Esophagus muscularis mucosa (tissue), 4 donors: ENCODE data around the gene GNG12. TPM values are rescaled to one million over a fixed set of nuclear protein-coding genes. Genes with fewer than 3 reads are reported as not detected.

Experiments
- DNase-seq: peaks from one replicate; pipeline ENCODE4 v3.0.0-alpha.2; 2017; ENCODE audit errors: extremely low spot score
- H3K27ac ChIP-seq, 4 donors: fragments of 200-600 bp; sonication (generic); replicated peaks in 1 of 4; 1 replicate in 3 of 4; 2 replicates in 1 of 4; pipeline ENCODE4 v1.5.1; 2016 to 2019; ENCODE audit warnings: mild to moderate bottlenecking in 1 of 4
- H3K27me3 ChIP-seq, 4 donors: fragments of 200-600 bp; sonication (generic); one replicate each; pipeline versions ENCODE4 v1.5.1 to v1.6.0; 2016 to 2019
- H3K36me3 ChIP-seq, 4 donors: fragments of 200-600 bp; sonication (generic); one replicate each; pipeline ENCODE4 v1.5.1; 2016 to 2019
- H3K4me1 ChIP-seq, 4 donors: fragments of 200-600 bp; sonication (generic); one replicate each; pipeline ENCODE4 v1.5.1; 2016 to 2019
- H3K4me3 ChIP-seq, 4 donors: fragments of 200-600 bp; sonication (generic); 1 replicate in 2 of 4; 2 replicates in 2 of 4; pipeline ENCODE4 v1.5.1; 2016 to 2019; ENCODE audit warnings: mild to moderate bottlenecking in 4 of 4, moderate library complexity in 1 of 4
- H3K9me3 ChIP-seq, 4 donors: fragments of 200-600 bp; sonication (generic); 1 replicate in 3 of 4; 2 replicates in 1 of 4; pipeline ENCODE4 v1.5.1; 2016 to 2019
- CTCF ChIP-seq, 3 experiments: fragments of 200-600 bp in 2 of 3; fragments of 450-650 bp in 1 of 3; sonication (generic) in 2 of 3; IDR thresholded peaks; one replicate each; pipeline ENCODE4 v1.5.1; 2017 to 2019; ENCODE audit warnings: antibody characterized with exemption in 3 of 3, mild to moderate bottlenecking in 2 of 3, moderate library complexity in 1 of 3
- EP300 ChIP-seq: sonication (generic); formaldehyde crosslinking; IDR thresholded peaks from one replicate; pipeline ENCODE4 v1.6.1; 2017; ENCODE audit warnings: antibody characterized with exemption
- POLR2A ChIP-seq: fragments of 450-650 bp; IDR thresholded peaks from one replicate; pipeline ENCODE4 v1.6.1; 2017; ENCODE audit warnings: antibody characterized with exemption, moderate library complexity, mild to moderate bottlenecking, low read depth
- POLR2AphosphoS5 ChIP-seq, 2 donors: sonication (generic); formaldehyde crosslinking; IDR thresholded peaks; one replicate each; pipeline ENCODE4 v1.6.1; 2017; ENCODE audit warnings: antibody characterized with exemption in 2 of 2
- WGBS: methylation state at CpG from one replicate; pipeline ENCODE4 v1.1.5; 2018; 5-methylcytosine and 5-hydroxymethylcytosine counted together
- intact Hi-C: fragments of 100-400 bp; cut with DNase I; formaldehyde crosslinking; loops from one replicate; pipeline ENCODE4 v1.15.1; 2023
- total RNA-seq, 4 donors: library from RNA; depleted of rRNA; stranded (reverse); fragments of >200 nt; gene quantifications; one replicate each; pipeline versions ENCODE4 v1.1.0 to v1.2.1, GENCODE V29; 2016

The GNG12 gene
- total RNA-seq, 4 donors from 2014 or later, result 108 to 118 (median 111) TPM

GRCh38 chr1:67690018-67690363 lies 143.3 kb downstream of the GNG12 start:
- H3K27me3 ChIP-seq, result no peaks in the 10 kb centered on the region
- H3K27ac ChIP-seq, result no peak overlapping the region
- H3K4me1 ChIP-seq, result peaks cover 13 to 18% (median 16%) of the 10 kb centered on the region in 4 donors
- no peak overlapping the region for H3K4me3 ChIP-seq
- H3K36me3 ChIP-seq, result peaks cover 0 to 25% (median 9%) of the 10 kb centered on the region in 4 donors
- intact Hi-C loops, result no loop called here
- no peaks in the 10 kb centered on the region for H3K9me3 ChIP-seq
- no peak for TF ChIP-seq POLR2AphosphoS5 (IDR thresholded peaks at IDR 0.05)
- TF ChIP-seq CTCF (IDR thresholded peaks at IDR 0.05), result no peak
- no peak for TF ChIP-seq POLR2A
- TF ChIP-seq EP300, result no peak
- no peak for DNase-seq

- no peaks in the 10 kb centered on the region for H3K9me3 ChIP-seq
- no peak overlapping the region for H3K27ac ChIP-seq
- peaks cover 16 to 22% (median 18%) of the 10 kb centered on the region in 4 donors for H3K4me1 ChIP-seq
- DNase-seq, result no peak
- WGBS, result 85% methylated on average over 3 of the region's 3 CpGs
- intact Hi-C loops, result loop anchor here (5.0 to 10.0 kb wide), 4 partner anchors 68 to 255 kb away; partner anchors contain the start of gene SERBP1
- no peak overlapping the region for H3K4me3 ChIP-seq
- no peaks in the 10 kb centered on the region for H3K27me3 ChIP-seq
- peaks cover 0 to 25% (median 9%) of the 10 kb centered on the region in 4 donors for H3K36me3 ChIP-seq
- TF ChIP-seq POLR2A (no peak), EP300 (no peak), POLR2AphosphoS5 (IDR thresholded peaks at IDR 0.05) (no peak), CTCF (IDR thresholded peaks at IDR 0.05) (no peak)
These were observed 143.8 kb downstream of the GNG12 start for GRCh38 chr1:67689267-67690017.

GRCh38 chr1:67688526-67689219 lies 144.6 kb downstream of the GNG12 start:
- WGBS, result 76% methylated on average over 3 of the region's 3 CpGs
- TF ChIP-seq EP300 (no peak), POLR2A (no peak), CTCF (IDR thresholded peaks at IDR 0.05) (no peak), POLR2AphosphoS5 (IDR thresholded peaks at IDR 0.05) (no peak)
- DNase-seq, result no peak
- intact Hi-C loops, result loop anchor here (5.0 to 10.0 kb wide), 4 partner anchors 69 to 254 kb away; partner anchors contain the start of gene SERBP1
- peaks cover 17 to 29% (median 26%) of the 10 kb centered on the region in 4 donors for H3K4me1 ChIP-seq
- H3K27me3 ChIP-seq, result no peaks in the 10 kb centered on the region
- H3K9me3 ChIP-seq, result no peaks in the 10 kb centered on the region
- H3K27ac ChIP-seq, result no peak overlapping the region
- peaks cover 0 to 25% (median 9%) of the 10 kb centered on the region in 4 donors for H3K36me3 ChIP-seq
- H3K4me3 ChIP-seq, result no peak overlapping the region

- DNase-seq, result no peak
- H3K27me3 ChIP-seq, result no peaks in the 10 kb centered on the region
- intact Hi-C loops, result loop anchor here (5.0 to 10.0 kb wide), 4 partner anchors 70 to 253 kb away; partner anchors contain the start of gene SERBP1
- no peaks in the 10 kb centered on the region for H3K9me3 ChIP-seq
- 68% methylated on average over 4 of the region's 4 CpGs for WGBS
- H3K4me3 ChIP-seq, result no peak overlapping the region
- peaks cover 0 to 25% (median 9%) of the 10 kb centered on the region in 4 donors for H3K36me3 ChIP-seq
- no peak for TF ChIP-seq POLR2A
- no peak for TF ChIP-seq POLR2AphosphoS5 (IDR thresholded peaks at IDR 0.05)
- TF ChIP-seq CTCF (IDR thresholded peaks at IDR 0.05), result no peak
- no peak for TF ChIP-seq EP300
- peaks cover 23 to 37% (median 35%) of the 10 kb centered on the region in 4 donors for H3K4me1 ChIP-seq
- peak overlapping the region in 2 of 4 donors; percentile 93 to 97 for H3K27ac ChIP-seq
These were observed 145.6 kb downstream of the GNG12 start for GRCh38 chr1:67687649-67688048.
